Measurements from ENCODE around the gene WDR7. TPM values are rescaled to one million over a fixed set of nuclear protein-coding genes. Genes with fewer than 3 reads are reported as not detected.

Gene WDR7
- total RNA-seq, 4 donors from 2014 or later = 9.4 to 26.1 (median 19.2) TPM

- intact Hi-C loops (cut with DNase I) = no loop called here
- H3K27me3 ChIP-seq = no peaks in the 10 kb centered on the region
- WGBS, 2 donors = 84 to 97% methylated on average over 4 of the region's 4 CpGs
These were observed 256.6 kb downstream of the WDR7 start for GRCh38 chr18:56907771-56908170.

GRCh38 chr18:56910237-56910636 lies 259.1 kb downstream of the WDR7 start:
- no peak for TF ChIP-seq POLR2A (IDR thresholded peaks at IDR 0.05)
- Histone ChIP-seq H3K4me3 (no peak overlapping the region), H3K9me3 (no peaks in the 10 kb centered on the region), H3K36me3 (no peaks in the 10 kb centered on the region), H3K27me3 (no peaks in the 10 kb centered on the region), H3K27ac (no peak overlapping the region), H3K4me1 (no peaks in the 10 kb centered on the region)
- intact Hi-C loops (cut with DNase I) = no loop called here
- no peak for DNase-seq

More at GRCh38 chr18:56907771-56908170, 256.6 kb downstream of the WDR7 start:
- TF ChIP-seq CTCF (IDR thresholded peaks at IDR 0.05) (no peak), POLR2A (IDR thresholded peaks at IDR 0.05) (no peak)
- H3K4me3 ChIP-seq = no peak overlapping the region
- H3K9me3 ChIP-seq = no peaks in the 10 kb centered on the region
- DNase-seq = no peak
- no peaks in the 10 kb centered on the region for H3K4me1 ChIP-seq
- H3K36me3 ChIP-seq = no peaks in the 10 kb centered on the region
- no peak overlapping the region for H3K27ac ChIP-seq

GRCh38 chr18:56910967-56911366 lies 259.8 kb downstream of the WDR7 start:
- DNase-seq = no peak
- Histone ChIP-seq H3K27ac (no peak overlapping the region), H3K4me3 (no peak overlapping the region), H3K27me3 (no peaks in the 10 kb centered on the region), H3K9me3 (no peaks in the 10 kb centered on the region), H3K4me1 (no peaks in the 10 kb centered on the region), H3K36me3 (no peaks in the 10 kb centered on the region)
- no peak for TF ChIP-seq CTCF (IDR thresholded peaks at IDR 0.05)
- no peak for TF ChIP-seq POLR2A (IDR thresholded peaks at IDR 0.05)
- intact Hi-C loops (cut with DNase I) = no loop called here
- WGBS, 2 donors = 64 to 82% methylated on average over 4 of the region's 4 CpGs

GRCh38 chr18:56913941-56914340 lies 262.8 kb downstream of the WDR7 start:
- no peak for DNase-seq
- Histone ChIP-seq H3K4me1 (no peaks in the 10 kb centered on the region), H3K9me3 (no peaks in the 10 kb centered on the region), H3K27me3 (no peaks in the 10 kb centered on the region), H3K27ac (no peak overlapping the region), H3K4me3 (no peak overlapping the region), H3K36me3 (no peaks in the 10 kb centered on the region)
- TF ChIP-seq CTCF (IDR thresholded peaks at IDR 0.05) (no peak), POLR2A (IDR thresholded peaks at IDR 0.05) (no peak)
- 74 to 85% methylated on average over 4 of the region's 4 CpGs for WGBS, 2 donors
- intact Hi-C loops (cut with DNase I) = no loop called here

- Histone ChIP-seq H3K4me1 (no peaks in the 10 kb centered on the region), H3K4me3 (no peak overlapping the region), H3K27me3 (no peaks in the 10 kb centered on the region), H3K27ac (no peak overlapping the region), H3K36me3 (no peaks in the 10 kb centered on the region), H3K9me3 (no peaks in the 10 kb centered on the region)
- WGBS, 2 donors = 73 to 86% methylated on average over 1 of the region's 1 CpG
- intact Hi-C loops (cut with DNase I) = no loop called here
- DNase-seq = no peak
- TF ChIP-seq CTCF (IDR thresholded peaks at IDR 0.05) (no peak), POLR2A (IDR thresholded peaks at IDR 0.05) (no peak)
These were observed 268.0 kb downstream of the WDR7 start for GRCh38 chr18:56919190-56919589.

- Histone ChIP-seq H3K36me3 (no peaks in the 10 kb centered on the region), H3K4me1 (no peaks in the 10 kb centered on the region), H3K4me3 (no peak overlapping the region), H3K27me3 (no peaks in the 10 kb centered on the region), H3K27ac (no peak overlapping the region), H3K9me3 (no peaks in the 10 kb centered on the region)
- TF ChIP-seq CTCF (IDR thresholded peaks at IDR 0.05) (no peak), POLR2A (IDR thresholded peaks at IDR 0.05) (no peak)
- no peak for DNase-seq
- 88% methylated on average over 1 of the region's 1 CpG for WGBS, 2 donors
- intact Hi-C loops (cut with DNase I) = no loop called here
These were observed 270.8 kb downstream of the WDR7 start for GRCh38 chr18:56921896-56922480.

All from esophagus squamous epithelium (tissue), 5 donors.